HG03565 (cell line): ENCODE data around the gene PKN3.
"Not testable (repeated sequence)": the region's sequence is repeated elsewhere in the genome, so short reads cannot be mapped to it uniquely, and the experiment has no call there.

ENCODE experiments used
- ATAC-seq: cut with Tn5 transposase; IDR thresholded peaks from one replicate; pipeline ENCODE4 v1.9.1; 2021; ENCODE audit warnings: mild to moderate bottlenecking, moderate library complexity; ENCODE audit not compliant: unreplicated experiment

PKN3 gene

GRCh38 chr9:128690684-128691034 is 11.6 kb upstream of the PKN3 start:
- no peak for ATAC-seq

GRCh38 chr9:128693738-128694137 is 8.6 kb upstream of the PKN3 start:
- not testable (repeated sequence) for ATAC-seq

- no peak for ATAC-seq
Observed at GRCh38 chr9:128694344-128694743, 8.0 kb upstream of the PKN3 start.

- no peak for ATAC-seq
Observed at GRCh38 chr9:128696923-128697707, 5.2 kb upstream of the PKN3 start.

- not testable (repeated sequence) for ATAC-seq
Observed at GRCh38 chr9:128699096-128699795, 3.1 kb upstream of the PKN3 start.

GRCh38 chr9:128701227-128701854 is 962 bp upstream of the PKN3 start:
- ATAC-seq: no peak

- ATAC-seq: no peak
Observed at GRCh38 chr9:128702949-128703615, 779 bp downstream of the PKN3 start.

- ATAC-seq: no peak
Observed at GRCh38 chr9:128703616-128704355, 1.5 kb downstream of the PKN3 start.

- no peak for ATAC-seq
Observed at GRCh38 chr9:128704356-128704670, 2.0 kb downstream of the PKN3 start.

GRCh38 chr9:128705051-128705965 is 3.0 kb downstream of the PKN3 start:
- ATAC-seq: no peak

- ATAC-seq: no peak
Observed at GRCh38 chr9:128706045-128706444, 3.7 kb downstream of the PKN3 start.

GRCh38 chr9:128706671-128707381 is 4.5 kb downstream of the PKN3 start:
- ATAC-seq: no peak

- ATAC-seq: no peak
Observed at GRCh38 chr9:128707446-128707845, 5.1 kb downstream of the PKN3 start.

- ATAC-seq: no peak
Observed at GRCh38 chr9:128712451-128713410, 10.4 kb downstream of the PKN3 start.

GRCh38 chr9:128713411-128713780 is 11.1 kb downstream of the PKN3 start:
- ATAC-seq: no peak

GRCh38 chr9:128713941-128714573 is 11.8 kb downstream of the PKN3 start:
- no peak for ATAC-seq

GRCh38 chr9:128714586-128715435 is 12.5 kb downstream of the PKN3 start:
- ATAC-seq: no peak
